IMR-90 (cell line): Measurements from ENCODE around the gene FOXP1. TPM values are rescaled to one million over a fixed set of nuclear protein-coding genes. Genes with fewer than 3 reads are reported as not detected.

ENCODE experiments used
- ATAC-seq: fragments of 200-7000 bp; cut with Tn5 transposase; 2 replicates; pipeline ENCODE4 v1.9.1; 2020; ENCODE audit warnings: low read depth, mild to moderate bottlenecking, moderate library complexity
- BruUV-seq: library from RNA; stranded (reverse); fragments of 400-500 nt; replicated peaks from 2 replicates; lab custom pipeline; 2021; lab: Mats Ljungman, UMichigan
- CTCF ChIA-PET: fragments of 300-600 bp; formaldehyde crosslinking; extraction: SDS; loops from one replicate; lab custom pipeline; 2021; ENCODE audit warnings: antibody characterized with exemption; lab: Yijun Ruan, JAX
- POLR2A ChIA-PET: fragments of 300-600 bp; sonication (Branson Sonifier 250); formaldehyde crosslinking; loops from one replicate; lab custom pipeline; 2022; ENCODE audit warnings: antibody characterized with exemption; ENCODE audit not compliant: unreplicated experiment; lab: Charles Lee
- DNase-seq: peaks from one replicate; pipeline ENCODE4 v3.0.0; 2013
- H2AFZ ChIP-seq: replicated peaks from 2 replicates; pipeline ENCODE3; 2013; ENCODE audit warnings: low read length, mild to moderate bottlenecking; ENCODE audit not compliant: poor library complexity
- H2AK5ac ChIP-seq: 2 replicates; pipeline ENCODE4 v1.6.1; 2013; ENCODE audit warnings: low read depth, low read length, inconsistent platforms
- H2AK9ac ChIP-seq: replicated peaks from 2 replicates; pipeline ENCODE3; 2013; ENCODE audit warnings: mild to moderate bottlenecking, low read depth, low read length, moderate library complexity; ENCODE audit not compliant: poor library complexity
- H2BK120ac ChIP-seq: 2 replicates; pipeline ENCODE4 v1.6.1; 2013; ENCODE audit warnings: low read depth, low read length, inconsistent platforms
- H2BK15ac ChIP-seq: 3 replicates; pipeline ENCODE4 v1.6.1; 2013; ENCODE audit warnings: low read depth, low read length, inconsistent platforms
- H2BK20ac ChIP-seq: 2 replicates; pipeline ENCODE4 v1.6.1; 2013; ENCODE audit warnings: low read depth, mild to moderate bottlenecking, inconsistent platforms, low read length, moderate library complexity
- H2BK5ac ChIP-seq: 2 replicates; pipeline ENCODE4 v1.6.1; 2013; ENCODE audit warnings: mild to moderate bottlenecking, low read depth, low read length, inconsistent platforms; ENCODE audit not compliant: poor library complexity, severe bottlenecking
- H3K14ac ChIP-seq: replicated peaks from 2 replicates; pipeline ENCODE4 v1.6.1; 2013; ENCODE audit warnings: low read depth, low read length, inconsistent platforms
- H3K18ac ChIP-seq: 2 replicates; pipeline ENCODE4 v1.6.1; 2013; ENCODE audit warnings: low read depth, low read length, control low read depth
- H3K23ac ChIP-seq: 2 replicates; pipeline ENCODE4 v1.6.1; 2013; ENCODE audit warnings: low read depth, low read length, inconsistent platforms
- H3K27ac ChIP-seq: 2 replicates; pipeline ENCODE4 v1.5.1; 2013; ENCODE audit warnings: mild to moderate bottlenecking, control low read depth, low read length; ENCODE audit not compliant: insufficient read depth
- H3K27me3 ChIP-seq: 2 replicates; pipeline ENCODE4 v1.6.1; 2013; ENCODE audit warnings: low read length; ENCODE audit not compliant: control insufficient read depth, insufficient read depth
- H3K36me3 ChIP-seq: 2 replicates; pipeline ENCODE4 v1.6.1; 2013; ENCODE audit warnings: low read length, mixed read lengths; ENCODE audit not compliant: control insufficient read depth, insufficient read depth
- H3K4ac ChIP-seq: 2 replicates; pipeline ENCODE4 v1.6.1; 2013; ENCODE audit warnings: low read depth, low read length, inconsistent platforms
- H3K4me1 ChIP-seq: 2 replicates; pipeline ENCODE4 v1.6.1; 2013; ENCODE audit warnings: low read length, mixed read lengths; ENCODE audit not compliant: control insufficient read depth, insufficient read depth
- H3K4me2 ChIP-seq: 2 replicates; pipeline ENCODE4 v1.6.1; 2013; ENCODE audit warnings: low read depth, mild to moderate bottlenecking, control low read depth, low read length, moderate library complexity
- H3K4me3 ChIP-seq: 2 replicates; pipeline ENCODE4 v1.5.1; 2013; ENCODE audit warnings: low read depth, mild to moderate bottlenecking, control low read depth, low read length, moderate library complexity; ENCODE audit not compliant: insufficient read depth
- H3K56ac ChIP-seq: 2 replicates; pipeline ENCODE4 v1.6.1; 2013; ENCODE audit warnings: low read length, inconsistent platforms; ENCODE audit not compliant: insufficient read depth; ENCODE audit errors: extremely low read depth
- H3K79me1 ChIP-seq, 2 experiments: 2 replicates each; pipeline ENCODE4 v1.6.1; 2013; ENCODE audit warnings: low read length in 2 of 2, inconsistent platforms in 1 of 2, low read depth in 1 of 2
- H3K9ac ChIP-seq: 2 replicates; pipeline ENCODE4 v1.6.1; 2013; ENCODE audit warnings: low read depth, low read length, control low read depth
- H3K9me1 ChIP-seq: 2 replicates; pipeline ENCODE4 v1.6.1; 2013; ENCODE audit warnings: low read length, inconsistent platforms; ENCODE audit not compliant: insufficient read depth
- H3K9me3 ChIP-seq: 2 replicates; pipeline ENCODE4 v1.6.1; 2013; ENCODE audit warnings: low read length; ENCODE audit not compliant: control insufficient read depth, insufficient read depth
- H4K20me1 ChIP-seq: 2 replicates; pipeline ENCODE4 v1.6.1; 2013; ENCODE audit warnings: low read length, inconsistent platforms; ENCODE audit not compliant: insufficient read depth
- H4K5ac ChIP-seq: 2 replicates; pipeline ENCODE4 v1.6.1; 2013; ENCODE audit warnings: mild to moderate bottlenecking, low read depth, low read length, control low read depth
- H4K8ac ChIP-seq, 2 experiments: 2 replicates each; pipeline ENCODE4 v1.6.1; 2013; ENCODE audit warnings: low read depth in 2 of 2, low read length in 2 of 2, control low read depth in 1 of 2, inconsistent platforms in 1 of 2
- H4K91ac ChIP-seq: 2 replicates; pipeline ENCODE4 v1.6.1; 2013; ENCODE audit warnings: low read depth, low read length, inconsistent platforms; ENCODE audit not compliant: insufficient read depth
- BHLHE40 ChIP-seq: fragments of 150-350 bp; IDR thresholded peaks from 2 replicates; pipeline ENCODE4 v1.6.1; 2016; ENCODE audit warnings: mild to moderate bottlenecking, low read depth, low read length
- CEBPB ChIP-seq: IDR thresholded peaks from 2 replicates; pipeline ENCODE4 v1.6.1; 2012; ENCODE audit warnings: low read depth, low read length, improper control_type of control experiment
- CHD1 ChIP-seq: IDR thresholded peaks from 2 replicates; pipeline ENCODE4 v1.6.1; 2012; ENCODE audit warnings: low read depth, low read length, improper control_type of control experiment
- FOS ChIP-seq: fragments of 150-350 bp; IDR thresholded peaks from 2 replicates; pipeline ENCODE4 v1.6.1; 2016; ENCODE audit warnings: low read depth, low read length
- MAFK ChIP-seq: IDR thresholded peaks from 2 replicates; pipeline ENCODE4 v1.6.1; 2012; ENCODE audit warnings: low read depth, low read length, improper control_type of control experiment
- MXI1 ChIP-seq: IDR thresholded peaks from 2 replicates; pipeline ENCODE4 v1.6.1; 2012; ENCODE audit warnings: low read depth, mild to moderate bottlenecking, low read length, moderate library complexity, borderline replicate concordance
- POLR2A ChIP-seq: IDR thresholded peaks from 2 replicates; pipeline ENCODE4 v1.6.1; 2012; ENCODE audit warnings: mild to moderate bottlenecking, low read depth, low read length
- RAD21 ChIP-seq: IDR thresholded peaks from 2 replicates; pipeline ENCODE4 v1.6.1; 2012; ENCODE audit warnings: low read length, improper control_type of control experiment
- RCOR1 ChIP-seq: IDR thresholded peaks from 2 replicates; pipeline ENCODE4 v1.6.1; 2012; ENCODE audit warnings: mild to moderate bottlenecking, low read length, improper control_type of control experiment; ENCODE audit not compliant: insufficient replicate concordance
- RFX5 ChIP-seq: IDR thresholded peaks from 2 replicates; pipeline ENCODE4 v1.8.0; 2012; ENCODE audit warnings: low read depth, mild to moderate bottlenecking, low read length, moderate library complexity
- SMC3 ChIP-seq: fragments of 150-350 bp; IDR thresholded peaks from 2 replicates; pipeline ENCODE4 v1.6.1; 2016; ENCODE audit warnings: low read depth, mild to moderate bottlenecking, antibody characterized with exemption, low read length, moderate library complexity
- WGBS, 2 experiments: methylation state at CpG; one replicate each; pipeline versions ENCODE4 v1.1.5 to v1.1.7; 2013; ENCODE audit warnings: missing lambda C conversion rate in 2 of 2; ENCODE audit not compliant: insufficient read length in 1 of 2; ENCODE audit errors: extremely low coverage in 2 of 2; 5-methylcytosine and 5-hydroxymethylcytosine counted together
- dilution Hi-C: fragments of 300-500 bp; cut with HindIII; formaldehyde crosslinking; loops from one replicate; pipeline ENCODE4 v1.14.3; 2018; ENCODE audit warnings: low sequenced_read_pairs; ENCODE audit not compliant: unreplicated experiment
- in situ Hi-C: fragments of 300-500 bp; cut with MboI; formaldehyde crosslinking; loops from 3 replicates; pipeline ENCODE4 v1.14.3; 2019; ENCODE audit warnings: low sequenced_read_pairs, inconsistent platforms, mixed read lengths
- intact Hi-C: fragments of 100-400 bp; cut with micrococcal nuclease; formaldehyde crosslinking; loops from 2 replicates; pipeline ENCODE4 v1.10.0; 2022
- polyA plus RNA-seq, 3 experiments: library from polyadenylated mRNA; depleted of rRNA; stranded (reverse); fragments of >200 nt; gene quantifications; 2 replicates each; pipeline ENCODE4 v1.2.3, GENCODE V29; 2012; ENCODE audit warnings: low replicate concordance in 1 of 3
- total RNA-seq: library from RNA; depleted of rRNA; stranded (reverse); fragments of >200 nt; gene quantifications from 2 replicates; pipeline ENCODE4 v1.2.3, GENCODE V29; 2012
- TF ChIP-seq, protein P1 (sequence below): fragments of 150-350 bp; IDR thresholded peaks from 2 replicates; pipeline ENCODE4 v1.6.1; 2016; ENCODE audit warnings: low read depth, mild to moderate bottlenecking, low read length, moderate library complexity, borderline replicate concordance
- TF ChIP-seq, protein P2 (sequence below): fragments of 150-350 bp; IDR thresholded peaks from 2 replicates; pipeline ENCODE4 v1.6.1; 2017; ENCODE audit warnings: mild to moderate bottlenecking, antibody characterized with exemption, low read length, low read depth
- TF ChIP-seq, protein P3 (sequence below): conservative IDR thresholded peaks from 2 replicates; pipeline ENCODE4 v1.5.1; 2012; ENCODE audit warnings: mild to moderate bottlenecking, low read depth, low read length, improper control_type of control experiment

The FOXP1 gene
- total and polyA plus RNA-seq, 2 of the 4 experiments (the other 2 are of a cell fraction), result 37.0 to 132 TPM

DNA sequence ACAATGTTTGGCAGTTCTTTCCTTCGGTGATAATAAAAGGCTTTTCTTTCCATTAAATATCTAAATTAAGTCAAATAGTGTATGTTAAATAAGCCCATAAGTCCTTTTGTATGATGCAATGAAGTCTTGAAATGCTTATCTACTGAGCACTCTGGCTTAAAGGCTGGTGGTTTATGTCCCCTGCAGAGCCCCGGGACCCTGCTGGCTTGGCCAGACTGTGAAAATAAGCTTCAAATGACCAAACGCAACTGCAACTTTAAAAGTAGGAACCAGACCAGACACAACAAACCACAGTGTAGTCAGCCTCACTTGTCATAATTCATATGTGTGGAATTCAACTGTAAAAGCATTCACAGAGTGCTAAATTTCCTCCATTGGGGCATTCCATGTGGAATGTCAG lies 72.5 kb downstream of the FOXP1 start:
- Histone ChIP-seq H3K4me1 (peaks cover 7% of the 10 kb centered on the region), H3K9ac (no peak overlapping the region)
- peak; percentile 90 for DNase-seq

More for the DNA sequence above, 72.5 kb downstream of the FOXP1 start:
- H3K18ac ChIP-seq, result no peak overlapping the region
- no peak overlapping the region for H2AK9ac ChIP-seq
- no peak overlapping the region for H4K91ac ChIP-seq
- intact Hi-C loops (loop anchor here (5.0 kb wide), 1 partner anchor 71 kb away; the partner anchor contains the start of gene FOXP1), dilution Hi-C loops (no loop called here), in situ Hi-C loops (no loop called here)
- no TSS peak for BruUV-seq
- H3K27ac ChIP-seq, result peak overlapping the region; percentile 35; the same call in 1 of the 2 replicates
- H2AFZ ChIP-seq, result no peak overlapping the region
- no peaks in the 10 kb centered on the region for H3K27me3 ChIP-seq
- ChIA-PET POLR2A (no interaction called here), CTCF (interaction anchor here (0.6 to 1.0 kb wide), 2 partner anchors 17 to 29 kb away, joined by 3 to 4 read pairs; no protein-coding TSS in a partner anchor)
- H2BK15ac ChIP-seq, result no peak overlapping the region
- H3K23ac ChIP-seq, result no peak overlapping the region
- no peaks in the 10 kb centered on the region for H4K20me1 ChIP-seq
- no peak overlapping the region for H4K5ac ChIP-seq
- TF ChIP-seq POLR2A, result no peak
- no peak; the same call in 1 of the 2 replicates for TF ChIP-seq SMC3
- TF ChIP-seq MXI1, result no peak
- TF ChIP-seq RFX5, result no peak
- TF ChIP-seq CHD1, result no peak
- TF ChIP-seq, protein P1, sequence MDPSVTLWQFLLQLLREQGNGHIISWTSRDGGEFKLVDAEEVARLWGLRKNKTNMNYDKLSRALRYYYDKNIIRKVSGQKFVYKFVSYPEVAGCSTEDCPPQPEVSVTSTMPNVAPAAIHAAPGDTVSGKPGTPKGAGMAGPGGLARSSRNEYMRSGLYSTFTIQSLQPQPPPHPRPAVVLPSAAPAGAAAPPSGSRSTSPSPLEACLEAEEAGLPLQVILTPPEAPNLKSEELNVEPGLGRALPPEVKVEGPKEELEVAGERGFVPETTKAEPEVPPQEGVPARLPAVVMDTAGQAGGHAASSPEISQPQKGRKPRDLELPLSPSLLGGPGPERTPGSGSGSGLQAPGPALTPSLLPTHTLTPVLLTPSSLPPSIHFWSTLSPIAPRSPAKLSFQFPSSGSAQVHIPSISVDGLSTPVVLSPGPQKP, result no peak
- TF ChIP-seq MAFK, result no peak
- TF ChIP-seq BHLHE40, result peak; percentile 17; the same call in 1 of the 2 replicates
- TF ChIP-seq RAD21, result peak; percentile 20; the same call in 1 of the 2 replicates
- TF ChIP-seq RCOR1, result no peak
- TF ChIP-seq FOS, result peak; percentile 81; the same call in 1 of the 2 replicates
- TF ChIP-seq, protein P2, sequence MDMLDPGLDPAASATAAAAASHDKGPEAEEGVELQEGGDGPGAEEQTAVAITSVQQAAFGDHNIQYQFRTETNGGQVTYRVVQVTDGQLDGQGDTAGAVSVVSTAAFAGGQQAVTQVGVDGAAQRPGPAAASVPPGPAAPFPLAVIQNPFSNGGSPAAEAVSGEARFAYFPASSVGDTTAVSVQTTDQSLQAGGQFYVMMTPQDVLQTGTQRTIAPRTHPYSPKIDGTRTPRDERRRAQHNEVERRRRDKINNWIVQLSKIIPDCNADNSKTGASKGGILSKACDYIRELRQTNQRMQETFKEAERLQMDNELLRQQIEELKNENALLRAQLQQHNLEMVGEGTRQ, result no peak
- TF ChIP-seq CEBPB, result peak; percentile 93
- TF ChIP-seq, protein P3, sequence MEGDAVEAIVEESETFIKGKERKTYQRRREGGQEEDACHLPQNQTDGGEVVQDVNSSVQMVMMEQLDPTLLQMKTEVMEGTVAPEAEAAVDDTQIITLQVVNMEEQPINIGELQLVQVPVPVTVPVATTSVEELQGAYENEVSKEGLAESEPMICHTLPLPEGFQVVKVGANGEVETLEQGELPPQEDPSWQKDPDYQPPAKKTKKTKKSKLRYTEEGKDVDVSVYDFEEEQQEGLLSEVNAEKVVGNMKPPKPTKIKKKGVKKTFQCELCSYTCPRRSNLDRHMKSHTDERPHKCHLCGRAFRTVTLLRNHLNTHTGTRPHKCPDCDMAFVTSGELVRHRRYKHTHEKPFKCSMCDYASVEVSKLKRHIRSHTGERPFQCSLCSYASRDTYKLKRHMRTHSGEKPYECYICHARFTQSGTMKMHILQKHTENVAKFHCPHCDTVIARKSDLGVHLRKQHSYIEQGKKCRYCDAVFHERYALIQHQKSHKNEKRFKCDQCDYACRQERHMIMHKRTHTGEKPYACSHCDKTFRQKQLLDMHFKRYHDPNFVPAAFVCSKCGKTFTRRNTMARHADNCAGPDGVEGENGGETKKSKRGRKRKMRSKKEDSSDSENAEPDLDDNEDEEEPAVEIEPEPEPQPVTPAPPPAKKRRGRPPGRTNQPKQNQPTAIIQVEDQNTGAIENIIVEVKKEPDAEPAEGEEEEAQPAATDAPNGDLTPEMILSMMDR, result no peak
- H3K9me1 ChIP-seq, result peaks cover 18% of the 10 kb centered on the region
- H3K4me3 ChIP-seq, result no peak overlapping the region
- H3K56ac ChIP-seq, result no peak overlapping the region
- peak overlapping the region; percentile 78 for H2BK5ac ChIP-seq
- H3K36me3 ChIP-seq, result no peaks in the 10 kb centered on the region
- no peak overlapping the region for H2AK5ac ChIP-seq
- no peak overlapping the region for H2BK20ac ChIP-seq
- H4K8ac ChIP-seq, result no peak overlapping the region
- no peak overlapping the region for H3K14ac ChIP-seq
- peaks cover 31 to 74% of the 10 kb centered on the region in 2 experiments for H3K79me1 ChIP-seq
- H3K4me2 ChIP-seq, result peak overlapping the region; percentile 30; the same call in 1 of the 2 replicates
- peak; percentile 82 for ATAC-seq
- H2BK120ac ChIP-seq, result no peak overlapping the region
- WGBS, 2 experiments, result no CpG with 5 or more reads among the region's 3 CpGs
- H3K4ac ChIP-seq, result no peak overlapping the region
- no peaks in the 10 kb centered on the region; the same call in 1 of the 2 replicates for H3K9me3 ChIP-seq
